Brain microvascular endothelial cell (primary cell): Measurements from ENCODE around the gene SLC24A3.

ENCODE experiments used
- DNase-seq: peaks from one replicate; pipeline ENCODE4 v3.0.0-alpha.2; 2020
- H3K27ac ChIP-seq: fragments of 250-450 bp; sonication (Bioruptor Pico); 2 replicates; pipeline ENCODE4 v1.5.1; 2020; ENCODE audit warnings: mild to moderate bottlenecking, moderate library complexity
- H3K27me3 ChIP-seq: fragments of 250-450 bp; sonication (Bioruptor Pico); replicated peaks from 2 replicates; pipeline ENCODE4 v1.5.1; 2020; ENCODE audit warnings: mild to moderate bottlenecking
- H3K36me3 ChIP-seq: fragments of 250-450 bp; sonication (Bioruptor Pico); replicated peaks from 2 replicates; pipeline ENCODE4 v1.5.1; 2020; ENCODE audit warnings: mild to moderate bottlenecking
- H3K4me3 ChIP-seq: 2 replicates; pipeline ENCODE4 v1.5.1; 2011; ENCODE audit warnings: low read depth, mild to moderate bottlenecking, control low read depth, low read length, moderate library complexity
- in situ Hi-C: cut with HindIII; loops from 2 replicates; pipeline ENCODE4 v1.10.0; 2017; ENCODE audit warnings: low sequenced_read_pairs, low pct_ligation_motif_present
- TF ChIP-seq, protein P1 (sequence below): IDR thresholded peaks from 2 replicates; pipeline ENCODE4 v1.5.1; 2011; ENCODE audit warnings: low read depth, mild to moderate bottlenecking, moderate library complexity, low read length, control low read depth, inconsistent platforms; ENCODE audit errors: missing control alignments

SLC24A3 gene

DNA sequence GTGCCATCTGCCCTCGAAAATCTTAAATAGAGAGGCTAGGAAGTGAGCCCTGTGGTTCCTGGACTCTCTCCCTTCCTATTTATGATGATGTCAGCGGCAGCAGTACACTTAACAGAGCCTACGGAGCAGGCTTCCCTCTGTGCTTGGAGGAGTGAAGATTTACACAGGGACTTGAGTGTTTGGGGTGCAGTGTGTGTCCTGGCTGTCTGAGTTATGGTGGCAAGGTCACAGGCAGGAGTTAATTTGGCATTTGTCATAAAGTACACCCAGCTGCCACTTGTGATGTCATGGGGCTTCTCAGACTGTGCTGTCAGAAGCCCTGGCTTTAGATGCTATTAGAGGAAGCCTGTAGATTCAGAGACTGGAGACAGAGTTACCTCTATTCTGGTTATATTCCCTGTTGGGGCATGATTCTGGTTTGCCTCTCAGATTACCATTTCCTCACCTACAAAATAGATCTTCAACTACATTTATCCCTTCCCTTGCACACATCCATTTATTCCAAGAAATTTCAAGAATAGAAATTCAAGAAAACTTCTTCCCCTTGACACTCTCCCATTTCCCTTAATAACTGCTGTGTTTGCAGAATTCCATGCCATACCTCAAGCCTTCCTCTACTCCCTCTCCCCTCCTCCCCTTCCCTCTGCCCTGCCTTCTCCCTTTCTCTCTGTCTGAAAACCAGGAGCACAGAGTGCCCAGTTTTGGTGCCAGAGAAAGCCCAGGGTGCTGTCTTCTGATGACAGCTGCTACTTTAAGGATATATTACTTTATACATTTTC is 72.1 kb downstream of the SLC24A3 start:
- TF ChIP-seq, protein P1, sequence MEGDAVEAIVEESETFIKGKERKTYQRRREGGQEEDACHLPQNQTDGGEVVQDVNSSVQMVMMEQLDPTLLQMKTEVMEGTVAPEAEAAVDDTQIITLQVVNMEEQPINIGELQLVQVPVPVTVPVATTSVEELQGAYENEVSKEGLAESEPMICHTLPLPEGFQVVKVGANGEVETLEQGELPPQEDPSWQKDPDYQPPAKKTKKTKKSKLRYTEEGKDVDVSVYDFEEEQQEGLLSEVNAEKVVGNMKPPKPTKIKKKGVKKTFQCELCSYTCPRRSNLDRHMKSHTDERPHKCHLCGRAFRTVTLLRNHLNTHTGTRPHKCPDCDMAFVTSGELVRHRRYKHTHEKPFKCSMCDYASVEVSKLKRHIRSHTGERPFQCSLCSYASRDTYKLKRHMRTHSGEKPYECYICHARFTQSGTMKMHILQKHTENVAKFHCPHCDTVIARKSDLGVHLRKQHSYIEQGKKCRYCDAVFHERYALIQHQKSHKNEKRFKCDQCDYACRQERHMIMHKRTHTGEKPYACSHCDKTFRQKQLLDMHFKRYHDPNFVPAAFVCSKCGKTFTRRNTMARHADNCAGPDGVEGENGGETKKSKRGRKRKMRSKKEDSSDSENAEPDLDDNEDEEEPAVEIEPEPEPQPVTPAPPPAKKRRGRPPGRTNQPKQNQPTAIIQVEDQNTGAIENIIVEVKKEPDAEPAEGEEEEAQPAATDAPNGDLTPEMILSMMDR: no peak
- no peak overlapping the region for H3K27ac ChIP-seq
- no peaks in the 10 kb centered on the region for H3K27me3 ChIP-seq
- no peak for DNase-seq
- no peaks in the 10 kb centered on the region for H3K36me3 ChIP-seq
- in situ Hi-C loops: no loop called here
- H3K4me3 ChIP-seq: no peak overlapping the region

GRCh38 chr20:19285436-19285835 is 73.0 kb downstream of the SLC24A3 start:
- no peaks in the 10 kb centered on the region for H3K36me3 ChIP-seq
- H3K27ac ChIP-seq: no peak overlapping the region
- TF ChIP-seq, protein P1: no peak
- DNase-seq: no peak
- in situ Hi-C loops: no loop called here
- H3K27me3 ChIP-seq: no peaks in the 10 kb centered on the region
- no peak overlapping the region for H3K4me3 ChIP-seq

DNA sequence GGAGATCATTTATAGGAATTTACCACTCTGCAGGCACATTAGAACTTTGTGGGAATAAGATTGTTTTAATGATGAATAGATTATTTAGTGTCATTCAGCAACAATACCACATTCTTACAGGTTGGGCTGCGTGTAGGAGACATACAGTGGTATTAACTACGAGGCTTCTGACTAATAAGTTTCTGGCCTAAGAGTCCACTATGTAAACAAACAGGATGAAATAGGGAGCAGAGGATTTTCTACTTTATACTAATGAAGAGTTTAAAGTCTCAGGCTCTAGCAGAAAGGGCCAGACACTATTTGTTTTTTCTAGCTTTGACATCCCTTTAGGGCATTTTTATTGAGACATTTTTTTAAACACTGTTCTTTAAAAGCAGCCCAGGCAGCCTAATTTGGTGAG is 75.6 kb downstream of the SLC24A3 start:
- H3K36me3 ChIP-seq: no peaks in the 10 kb centered on the region
- no peak for DNase-seq
- TF ChIP-seq, protein P1: no peak
- H3K4me3 ChIP-seq: no peak overlapping the region
- in situ Hi-C loops: no loop called here
- H3K27ac ChIP-seq: no peak overlapping the region
- H3K27me3 ChIP-seq: no peaks in the 10 kb centered on the region

DNA sequence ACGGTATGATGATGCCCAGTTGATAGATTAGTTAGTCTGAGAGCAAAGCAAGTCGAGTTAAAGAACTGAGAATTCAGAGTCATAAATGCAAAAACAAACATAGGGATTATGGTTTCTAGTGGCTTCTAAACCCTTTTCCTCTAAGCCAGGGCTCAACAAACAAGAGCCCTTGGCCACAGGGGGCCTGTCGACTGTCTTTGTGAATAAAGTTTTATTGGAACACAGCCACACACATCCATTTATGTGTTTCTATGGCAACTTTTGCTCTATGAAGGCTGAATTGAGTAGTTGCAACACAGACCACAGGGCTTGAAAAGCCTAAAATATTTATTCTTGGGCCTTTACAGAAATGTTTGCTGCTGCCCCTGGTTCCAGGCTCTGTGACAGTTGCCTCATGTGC is 76.2 kb downstream of the SLC24A3 start:
- Histone ChIP-seq H3K4me3 (no peak overlapping the region), H3K36me3 (no peaks in the 10 kb centered on the region), H3K27me3 (no peaks in the 10 kb centered on the region), H3K27ac (no peak overlapping the region)
- no peak for DNase-seq
- in situ Hi-C loops: no loop called here
- TF ChIP-seq, protein P1: no peak

DNA sequence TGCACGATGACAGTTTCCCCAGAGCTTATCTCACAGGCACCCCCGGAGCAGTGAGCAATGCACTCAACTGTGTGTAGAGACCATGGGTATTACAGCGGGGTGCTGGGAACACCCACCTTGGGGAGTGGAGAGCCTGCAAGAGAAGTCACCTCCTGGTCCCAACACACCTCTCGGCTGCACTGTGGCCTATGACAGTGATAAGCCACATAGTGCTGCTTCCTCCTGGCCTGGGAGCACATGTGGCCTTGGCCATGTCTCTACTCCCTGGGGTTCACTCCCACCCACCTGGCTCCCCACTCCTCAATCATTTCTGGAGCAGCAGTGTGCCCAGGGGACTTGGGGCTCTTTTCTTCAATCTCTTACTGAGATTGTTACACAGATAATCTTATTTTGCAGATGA is 77.0 kb downstream of the SLC24A3 start:
- DNase-seq: no peak
- TF ChIP-seq, protein P1: no peak
- Histone ChIP-seq H3K27me3 (no peaks in the 10 kb centered on the region), H3K27ac (no peak overlapping the region), H3K36me3 (no peaks in the 10 kb centered on the region), H3K4me3 (no peak overlapping the region)
- in situ Hi-C loops: no loop called here
